CD4-positive, alpha-beta T cell (primary cell): Measurements from ENCODE around the gene CNNM2. TPM values are rescaled to one million over a fixed set of nuclear protein-coding genes. Genes with fewer than 3 reads are reported as not detected.
A peak's percentile ranks its signal among the peaks of the same experiment; 100 is the strongest.
"Not testable (repeated sequence)": the region's sequence is repeated elsewhere in the genome, so short reads cannot be mapped to it uniquely, and the experiment has no call there.

Experiments used
- ATAC-seq: fragments of 200-7000 bp; cut with Tn5 transposase; one replicate; pipeline ENCODE4 v1.10.0; 2022; ENCODE audit warnings: mild to moderate bottlenecking; ENCODE audit not compliant: poor library complexity
- CTCF ChIA-PET: fragments of 350-600 bp; sonication (Branson Sonifier 250); formaldehyde crosslinking; loops from one replicate; lab custom pipeline; 2021; ENCODE audit warnings: antibody characterized with exemption, inconsistent platforms; lab: Charles Lee
- POLR2A ChIA-PET: fragments of 350-600 bp; sonication (Branson Sonifier 250); formaldehyde crosslinking; loops from one replicate; lab custom pipeline; 2021; ENCODE audit warnings: antibody characterized with exemption, inconsistent platforms; lab: Charles Lee
- DNase-seq, 14 experiments: peaks; one replicate each; pipeline ENCODE4 v3.0.0-alpha.2; 2013 to 2020; ENCODE audit warnings: mixed read lengths in 2 of 14
- H3K27ac ChIP-seq, 2 donors: one replicate each; pipeline versions ENCODE4 v1.5.1 to v1.7.0; 2013; ENCODE audit warnings: low read length in 2 of 2, low read depth in 1 of 2, mild to moderate bottlenecking in 1 of 2
- H3K27me3 ChIP-seq, 2 experiments: 1 replicate in 1 of 2; 2 replicates in 1 of 2; pipeline versions ENCODE4 v1.6.1 to v1.7.0; 2013; ENCODE audit warnings: low read length in 2 of 2, control low read depth in 1 of 2, mild to moderate bottlenecking in 1 of 2, moderate library complexity in 1 of 2; ENCODE audit not compliant: insufficient read depth in 2 of 2, control insufficient read depth in 1 of 2
- H3K36me3 ChIP-seq: one replicate; pipeline ENCODE4 v1.6.1; 2013; ENCODE audit warnings: low read length, control low read depth; ENCODE audit not compliant: insufficient read depth
- H3K4me1 ChIP-seq: one replicate; pipeline ENCODE4 v1.6.1; 2013; ENCODE audit warnings: low read length, control low read depth; ENCODE audit not compliant: insufficient read depth
- H3K4me3 ChIP-seq: one replicate; pipeline ENCODE4 v1.5.1; 2013; ENCODE audit warnings: mild to moderate bottlenecking, low read length, moderate library complexity
- H3K9me3 ChIP-seq, 2 experiments: 1 replicate in 1 of 2; 2 replicates in 1 of 2; pipeline versions ENCODE4 v1.6.1 to v1.7.0; 2013; ENCODE audit warnings: low read length in 2 of 2, mild to moderate bottlenecking in 2 of 2, control low read depth in 1 of 2, moderate library complexity in 1 of 2; ENCODE audit not compliant: control insufficient read depth in 1 of 2, insufficient read depth in 1 of 2
- H3K27ac Mint-ChIP-seq: one replicate; pipeline ENCODE4 v1.8.0; 2020; ENCODE audit warnings: mixed read lengths
- H3K27me3 Mint-ChIP-seq: one replicate; pipeline ENCODE4 v1.8.0; 2021; ENCODE audit warnings: mixed read lengths
- H3K36me3 Mint-ChIP-seq: one replicate; pipeline ENCODE4 v1.8.0; 2021; ENCODE audit warnings: low read depth, mixed read lengths
- H3K4me1 Mint-ChIP-seq: one replicate; pipeline ENCODE4 v1.8.0; 2021; ENCODE audit warnings: low read depth, mixed read lengths
- H3K4me3 Mint-ChIP-seq: one replicate; pipeline ENCODE4 v1.8.0; 2020; ENCODE audit warnings: mild to moderate bottlenecking, mixed read lengths
- H3K9me3 Mint-ChIP-seq: one replicate; pipeline ENCODE4 v1.8.0; 2020; ENCODE audit warnings: mixed read lengths
- intact Hi-C, 2 experiments: fragments of 100-400 bp; cut with DNase I in 1 of 2; cut with micrococcal nuclease in 1 of 2; formaldehyde crosslinking; loops; one replicate each; pipeline versions ENCODE4 v1.15.1 to v1.9.0; 2023 to 2025; cut with DNase I, micrococcal nuclease
- total RNA-seq, 174 experiments: library from RNA in 2 of 174; stranded (reverse) in 2 of 174; gene quantifications; one replicate each; pipeline ENCODE4 v1.2.3 and lab custom pipeline; 2021 to 2026
- TF ChIP-seq, protein P1 (sequence below): fragments of 200-600 bp; IDR thresholded peaks from one replicate; pipeline ENCODE4 v1.8.0; 2022; ENCODE audit warnings: antibody characterized with exemption, mild to moderate bottlenecking

Gene CNNM2
- total RNA-seq, 2 experiments from 2014 or later: 8.4 to 8.9 TPM

DNA sequence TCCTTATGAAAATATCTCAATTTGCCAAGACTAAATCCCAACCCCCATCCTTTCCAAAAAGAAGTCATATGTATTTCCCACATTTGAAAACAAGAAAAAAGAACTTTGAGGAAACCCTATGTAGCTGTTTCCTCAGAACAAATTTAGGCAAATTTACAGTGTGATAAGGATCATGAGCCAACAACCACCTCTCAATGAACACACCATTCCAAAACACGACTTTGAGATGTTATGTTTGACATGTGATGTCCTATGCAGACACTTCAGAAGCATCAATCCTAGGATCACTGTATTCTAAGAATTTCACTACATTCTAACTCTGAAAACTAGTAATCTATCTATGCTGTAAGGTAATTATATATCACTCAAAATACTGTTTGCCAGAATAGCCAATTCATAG lies 212.8 kb downstream of the CNNM2 start:
- intact Hi-C loops: loop anchor here in 1 of 2 experiments (10.0 kb wide), 1 partner anchor 104 kb away; no protein-coding TSS in a partner anchor
- TF ChIP-seq, protein P1, sequence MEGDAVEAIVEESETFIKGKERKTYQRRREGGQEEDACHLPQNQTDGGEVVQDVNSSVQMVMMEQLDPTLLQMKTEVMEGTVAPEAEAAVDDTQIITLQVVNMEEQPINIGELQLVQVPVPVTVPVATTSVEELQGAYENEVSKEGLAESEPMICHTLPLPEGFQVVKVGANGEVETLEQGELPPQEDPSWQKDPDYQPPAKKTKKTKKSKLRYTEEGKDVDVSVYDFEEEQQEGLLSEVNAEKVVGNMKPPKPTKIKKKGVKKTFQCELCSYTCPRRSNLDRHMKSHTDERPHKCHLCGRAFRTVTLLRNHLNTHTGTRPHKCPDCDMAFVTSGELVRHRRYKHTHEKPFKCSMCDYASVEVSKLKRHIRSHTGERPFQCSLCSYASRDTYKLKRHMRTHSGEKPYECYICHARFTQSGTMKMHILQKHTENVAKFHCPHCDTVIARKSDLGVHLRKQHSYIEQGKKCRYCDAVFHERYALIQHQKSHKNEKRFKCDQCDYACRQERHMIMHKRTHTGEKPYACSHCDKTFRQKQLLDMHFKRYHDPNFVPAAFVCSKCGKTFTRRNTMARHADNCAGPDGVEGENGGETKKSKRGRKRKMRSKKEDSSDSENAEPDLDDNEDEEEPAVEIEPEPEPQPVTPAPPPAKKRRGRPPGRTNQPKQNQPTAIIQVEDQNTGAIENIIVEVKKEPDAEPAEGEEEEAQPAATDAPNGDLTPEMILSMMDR: no peak
- ATAC-seq (no peak), DNase-seq (no peak)
- Histone ChIP-seq H3K4me1 (no peaks in the 10 kb centered on the region), H3K36me3 (peaks cover 7% of the 10 kb centered on the region), H3K27me3 (no peaks in the 10 kb centered on the region), H3K4me3 (no peak overlapping the region), H3K9me3 (no peaks in the 10 kb centered on the region), H3K27ac (no peak overlapping the region)
- Mint-ChIP-seq H3K4me1 (peaks cover 12% of the 10 kb centered on the region), H3K36me3 (peaks cover 55% of the 10 kb centered on the region), H3K9me3 (no peaks in the 10 kb centered on the region), H3K4me3 (no peak overlapping the region), H3K27me3 (no peaks in the 10 kb centered on the region), H3K27ac (no peak overlapping the region)
- POLR2A ChIA-PET: no interaction called here
- CTCF ChIA-PET: interaction anchor here (0.6 kb wide), 1 partner anchor 167 kb away, joined by 5 read pairs; no protein-coding TSS in a partner anchor

DNA sequence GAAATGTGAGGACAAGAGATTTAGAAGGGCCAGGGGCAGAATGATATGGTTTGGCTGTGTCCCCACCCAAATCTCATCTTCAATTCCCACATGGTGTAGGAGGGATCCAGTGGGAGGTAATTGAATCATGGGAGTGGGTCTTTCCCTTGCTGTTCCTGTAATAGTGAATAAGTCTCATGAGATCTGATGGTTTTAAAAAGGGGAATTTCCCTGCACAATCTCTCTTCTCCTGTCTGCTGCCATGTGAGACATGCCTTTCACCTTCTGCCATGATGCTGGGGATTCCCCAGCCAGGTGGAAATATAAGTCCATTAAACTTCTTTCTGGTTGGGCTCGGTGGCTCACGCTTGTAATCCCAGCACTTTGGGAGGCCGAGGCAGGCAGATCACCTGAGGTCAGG lies 217.1 kb downstream of the CNNM2 start:
- H3K27me3 ChIP-seq, ATAC-seq, H3K4me3 ChIP-seq, H3K9me3 Mint-ChIP-seq, POLR2A ChIA-PET, CTCF ChIA-PET, H3K9me3 ChIP-seq, H3K27ac Mint-ChIP-seq, H3K4me3 Mint-ChIP-seq, H3K4me1 ChIP-seq, H3K4me1 Mint-ChIP-seq, H3K27ac ChIP-seq, H3K27me3 Mint-ChIP-seq: not testable (repeated sequence)
- peaks cover 29% of the 10 kb centered on the region for H3K36me3 ChIP-seq
- intact Hi-C loops: loop anchor here in 1 of 2 experiments (10.0 kb wide), 1 partner anchor 100 kb away; no protein-coding TSS in a partner anchor
- peak in 2 of 14 experiments; percentile 30 to 38 for DNase-seq
- H3K36me3 Mint-ChIP-seq: peaks cover 85% of the 10 kb centered on the region

- no peaks in the 10 kb centered on the region for H3K9me3 Mint-ChIP-seq
- DNase-seq: no peak
- no peak overlapping the region for H3K4me3 Mint-ChIP-seq
- ChIA-PET POLR2A (no interaction called here), CTCF (no interaction called here)
- no peaks in the 10 kb centered on the region for H3K4me1 Mint-ChIP-seq
- H3K4me1 ChIP-seq: no peaks in the 10 kb centered on the region
- peaks cover 71% of the 10 kb centered on the region for H3K36me3 Mint-ChIP-seq
- intact Hi-C loops: loop anchor here in 1 of 2 experiments (10.0 kb wide), 1 partner anchor 95 kb away; no protein-coding TSS in a partner anchor
- TF ChIP-seq, protein P1: no peak
- peaks cover 33% of the 10 kb centered on the region for H3K36me3 ChIP-seq
- no peak overlapping the region for H3K27ac Mint-ChIP-seq
- H3K27ac ChIP-seq: no peak overlapping the region
- no peaks in the 10 kb centered on the region for H3K9me3 ChIP-seq
- H3K27me3 Mint-ChIP-seq: no peaks in the 10 kb centered on the region
- ATAC-seq: no peak
- no peak overlapping the region for H3K4me3 ChIP-seq
- no peaks in the 10 kb centered on the region for H3K27me3 ChIP-seq
Observed at GRCh38 chr10:103139803-103140202, 221.7 kb downstream of the CNNM2 start.

Other genes with a start within 250 kb of the CNNM2 start
- gene ARL3, start 203.9 kb upstream of the CNNM2 start, total RNA-seq: 1 to 10 TPM in 1 of 2 experiments, under 1 TPM in 1; 0.99 to 1.3 TPM
- 1 to 10 TPM; 6.4 to 7.6 TPM for gene SFXN2, start 203.7 kb upstream of the CNNM2 start, total RNA-seq
- 1 to 10 TPM; 6.1 to 6.5 TPM for gene WBP1L, start 174.3 kb upstream of the CNNM2 start, total RNA-seq
- gene CYP17A1, start 80.9 kb upstream of the CNNM2 start, total RNA-seq: not detected
- 10 to 100 TPM; 10.6 to 11.6 TPM for gene BORCS7, start 64.0 kb upstream of the CNNM2 start, total RNA-seq
- under 1 TPM; 0.67 to 0.77 TPM for gene AS3MT, start 48.8 kb upstream of the CNNM2 start, total RNA-seq